Retinal pigment epithelial cell (primary cell): ENCODE results near the gene BMP3.

Experiments used
- DNase-seq: peaks from one replicate; pipeline ENCODE4 v3.0.0-alpha.2; 2010; ENCODE audit warnings: low read depth
- H3K4me3 ChIP-seq: 2 replicates; pipeline ENCODE4 v1.5.1; 2011; ENCODE audit warnings: mild to moderate bottlenecking, low read length, control low read depth, moderate library complexity
- CTCF ChIP-seq: conservative IDR thresholded peaks from 2 replicates; pipeline ENCODE4 v1.5.1; 2011; ENCODE audit warnings: low read depth, low read length, control low read depth, inconsistent platforms

BMP3 gene

GRCh38 chr4:81031796-81032551 is 1.5 kb downstream of the BMP3 start:
- TF ChIP-seq CTCF = no peak
- DNase-seq = no peak
- peak overlapping the region; percentile 62 for H3K4me3 ChIP-seq

- no peak for DNase-seq
- no peak for TF ChIP-seq CTCF
- no peak overlapping the region for H3K4me3 ChIP-seq
These were observed 2.5 kb downstream of the BMP3 start for GRCh38 chr4:81032771-81033684.

- no peak overlapping the region for H3K4me3 ChIP-seq
- no peak for DNase-seq
- no peak for TF ChIP-seq CTCF
These were observed 8.3 kb downstream of the BMP3 start for GRCh38 chr4:81038636-81039350.

- no peak overlapping the region for H3K4me3 ChIP-seq
- no peak for DNase-seq
- no peak for TF ChIP-seq CTCF
These were observed 9.0 kb downstream of the BMP3 start for GRCh38 chr4:81039351-81039972.

GRCh38 chr4:81040012-81040659 is 9.6 kb downstream of the BMP3 start:
- peak; percentile 76 for TF ChIP-seq CTCF
- DNase-seq = no peak
- H3K4me3 ChIP-seq = no peak overlapping the region

- H3K4me3 ChIP-seq = no peak overlapping the region
- no peak for TF ChIP-seq CTCF
- no peak for DNase-seq
These were observed 12.3 kb downstream of the BMP3 start for GRCh38 chr4:81042578-81043365.
